ENCODE measurements around the gene TNFRSF21.
A peak's percentile ranks its signal among the peaks of the same experiment; 100 is the strongest.

Gene TNFRSF21

GRCh38 chr6:47310131-47310480 lies 401 bp upstream of the TNFRSF21 start:
- no peak overlapping the region for H3K9ac ChIP-seq (ENCODE audit: low read depth, low read length, poor library complexity, severe bottlenecking)
- H3K9me3 ChIP-seq (ENCODE audit: insufficient read depth, low read depth, low read length): no peaks in the 10 kb centered on the region
- no peaks in the 10 kb centered on the region for H3K9me2 ChIP-seq (replicated peaks; ENCODE audit: low read depth, low read length)
- H3F3A ChIP-seq (ENCODE audit: low read depth): no peaks in the 10 kb centered on the region
- H3K36me3 ChIP-seq (ENCODE audit: insufficient read depth, low read length): no peaks in the 10 kb centered on the region
- H3K4me1 ChIP-seq (ENCODE audit: insufficient read depth, low read length, poor library complexity, severe bottlenecking): peaks cover 34% of the 10 kb centered on the region
- H3K4me2 ChIP-seq (ENCODE audit: low read depth, low read length, poor library complexity, severe bottlenecking): peak overlapping the region; percentile 94
- H2AFZ ChIP-seq (ENCODE audit: low read length): peak overlapping the region; percentile 89
- TF ChIP-seq CTCF (conservative IDR thresholded peaks at IDR 0.05; ENCODE audit: low read length) (no peak), EZH2phosphoT487 (IDR thresholded peaks at IDR 0.05; ENCODE audit: borderline replicate concordance) (no peak)
- H3K79me2 ChIP-seq (ENCODE audit: insufficient read depth, low read length): peaks cover 43% of the 10 kb centered on the region
- H3K4me3 ChIP-seq (ENCODE audit: low read length, poor library complexity, severe bottlenecking): peak overlapping the region; percentile 90
- H3K27me3 ChIP-seq (ENCODE audit: insufficient read depth, low read length, poor library complexity, severe bottlenecking): no peaks in the 10 kb centered on the region
- H4K20me1 ChIP-seq (ENCODE audit: insufficient read depth, low read length, poor library complexity, severe bottlenecking): peaks cover 31% of the 10 kb centered on the region

- H4K20me1 ChIP-seq (ENCODE audit: insufficient read depth, low read length, poor library complexity, severe bottlenecking): peaks cover 34% of the 10 kb centered on the region
- no peaks in the 10 kb centered on the region for H3K9me3 ChIP-seq (ENCODE audit: insufficient read depth, low read depth, low read length)
- H3K27me3 ChIP-seq (ENCODE audit: insufficient read depth, low read length, poor library complexity, severe bottlenecking): no peaks in the 10 kb centered on the region
- H3K36me3 ChIP-seq (ENCODE audit: insufficient read depth, low read length): no peaks in the 10 kb centered on the region
- H3K9ac ChIP-seq (ENCODE audit: low read depth, low read length, poor library complexity, severe bottlenecking): peak overlapping the region; percentile 77
- no peaks in the 10 kb centered on the region for H3K9me2 ChIP-seq (replicated peaks; ENCODE audit: low read depth, low read length)
- peaks cover 56% of the 10 kb centered on the region for H3K79me2 ChIP-seq (ENCODE audit: insufficient read depth, low read length)
- TF ChIP-seq EZH2phosphoT487 (IDR thresholded peaks at IDR 0.05; ENCODE audit: borderline replicate concordance): no peak
- TF ChIP-seq CTCF (conservative IDR thresholded peaks at IDR 0.05; ENCODE audit: low read length): no peak
- peaks cover 48% of the 10 kb centered on the region for H3K4me1 ChIP-seq (ENCODE audit: insufficient read depth, low read length, poor library complexity, severe bottlenecking)
- peak overlapping the region; percentile 94 for H3K4me2 ChIP-seq (ENCODE audit: low read depth, low read length, poor library complexity, severe bottlenecking)
- no peaks in the 10 kb centered on the region for H3F3A ChIP-seq (ENCODE audit: low read depth)
- H3K4me3 ChIP-seq (ENCODE audit: low read length, poor library complexity, severe bottlenecking): peak overlapping the region; percentile 90
- peak overlapping the region; percentile 76 for H2AFZ ChIP-seq (ENCODE audit: low read length)
Observed at GRCh38 chr6:47308552-47309290, 984 bp downstream of the TNFRSF21 start.

- H3K9ac ChIP-seq (ENCODE audit: low read depth, low read length, poor library complexity, severe bottlenecking): peak overlapping the region; percentile 77
- H3K4me2 ChIP-seq (ENCODE audit: low read depth, low read length, poor library complexity, severe bottlenecking): peak overlapping the region; percentile 94
- no peaks in the 10 kb centered on the region for H3K27me3 ChIP-seq (ENCODE audit: insufficient read depth, low read length, poor library complexity, severe bottlenecking)
- no peaks in the 10 kb centered on the region for H3F3A ChIP-seq (ENCODE audit: low read depth)
- 0 out of 2 replicates have a peak overlapping the region, but pooled peaks have one; percentile 76 for H2AFZ ChIP-seq (ENCODE audit: low read length)
- H4K20me1 ChIP-seq (ENCODE audit: insufficient read depth, low read length, poor library complexity, severe bottlenecking): peaks cover 34% of the 10 kb centered on the region
- TF ChIP-seq CTCF (conservative IDR thresholded peaks at IDR 0.05; ENCODE audit: low read length): no peak
- no peak for TF ChIP-seq EZH2phosphoT487 (IDR thresholded peaks at IDR 0.05; ENCODE audit: borderline replicate concordance)
- no peaks in the 10 kb centered on the region for H3K9me2 ChIP-seq (replicated peaks; ENCODE audit: low read depth, low read length)
- H3K9me3 ChIP-seq (ENCODE audit: insufficient read depth, low read depth, low read length): no peaks in the 10 kb centered on the region
- peak overlapping the region; percentile 90 for H3K4me3 ChIP-seq (ENCODE audit: low read length, poor library complexity, severe bottlenecking)
- H3K4me1 ChIP-seq (ENCODE audit: insufficient read depth, low read length, poor library complexity, severe bottlenecking): peaks cover 53% of the 10 kb centered on the region
- peaks cover 62% of the 10 kb centered on the region for H3K79me2 ChIP-seq (ENCODE audit: insufficient read depth, low read length)
- H3K36me3 ChIP-seq (ENCODE audit: insufficient read depth, low read length): no peaks in the 10 kb centered on the region
Observed at GRCh38 chr6:47308198-47308517, 1.5 kb downstream of the TNFRSF21 start.
